SW480 (cell line): ENCODE measurements around the gene BASP1.
"Not testable (repeated sequence)": the region's sequence is repeated elsewhere in the genome, so short reads cannot be mapped to it uniquely, and the experiment has no call there.

Experiments
- DNase-seq: peaks from one replicate; pipeline ENCODE4 v3.0.0-alpha.2; 2016; ENCODE audit warnings: low spot score

Gene BASP1

GRCh38 chr5:17289681-17290539, 72.5 kb downstream of the BASP1 start:
- DNase-seq = peak; percentile 60

DNA sequence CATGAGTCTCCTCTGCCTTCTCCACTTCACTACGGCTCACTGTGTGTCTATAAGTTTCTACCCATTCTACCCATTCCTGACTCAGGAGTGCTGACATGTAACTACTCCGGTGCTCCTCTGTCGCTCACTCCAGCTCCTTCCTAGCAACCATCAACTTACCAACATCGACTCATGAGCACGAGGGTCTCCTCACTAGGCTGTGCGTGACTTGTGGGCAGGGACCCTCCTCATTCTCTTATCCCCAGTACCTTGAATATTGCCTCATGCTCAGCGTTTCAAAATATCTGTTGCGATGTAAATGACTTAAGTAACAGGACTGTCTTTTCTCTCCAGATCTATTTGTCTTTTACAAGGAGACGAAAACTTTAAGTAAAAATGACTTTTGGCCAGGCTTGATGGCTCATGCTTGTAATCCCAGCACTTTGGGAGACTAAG, 73.1 kb downstream of the BASP1 start:
- no peak for DNase-seq

DNA sequence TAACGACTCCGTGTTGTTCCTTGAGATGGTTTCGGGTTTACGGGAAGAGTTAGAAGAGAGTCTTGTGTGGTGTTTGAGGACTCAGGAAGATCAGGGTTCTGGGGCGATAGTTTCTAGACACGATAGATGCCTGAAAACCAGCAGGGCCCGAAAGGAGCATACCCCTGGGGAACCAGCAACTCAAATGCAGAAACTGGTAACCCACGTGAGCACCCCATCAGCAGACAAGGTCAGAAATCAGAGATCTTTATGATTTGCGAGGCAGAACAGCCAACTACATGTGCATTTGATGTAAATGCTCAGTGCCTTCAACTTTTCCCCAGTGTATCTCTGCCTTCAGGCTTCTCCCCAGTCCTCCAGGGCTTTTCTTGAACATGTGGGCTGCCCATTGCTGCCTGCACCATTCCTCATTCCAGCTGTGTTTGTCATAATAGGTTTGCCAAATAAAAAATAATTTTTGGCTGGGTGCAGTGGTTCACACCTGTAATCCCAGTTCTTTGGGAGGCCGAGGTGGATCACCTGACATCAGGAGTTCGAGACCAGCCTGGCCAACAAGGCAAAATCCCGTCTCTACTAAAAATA, 75.1 kb downstream of the BASP1 start:
- DNase-seq = no peak

DNA sequence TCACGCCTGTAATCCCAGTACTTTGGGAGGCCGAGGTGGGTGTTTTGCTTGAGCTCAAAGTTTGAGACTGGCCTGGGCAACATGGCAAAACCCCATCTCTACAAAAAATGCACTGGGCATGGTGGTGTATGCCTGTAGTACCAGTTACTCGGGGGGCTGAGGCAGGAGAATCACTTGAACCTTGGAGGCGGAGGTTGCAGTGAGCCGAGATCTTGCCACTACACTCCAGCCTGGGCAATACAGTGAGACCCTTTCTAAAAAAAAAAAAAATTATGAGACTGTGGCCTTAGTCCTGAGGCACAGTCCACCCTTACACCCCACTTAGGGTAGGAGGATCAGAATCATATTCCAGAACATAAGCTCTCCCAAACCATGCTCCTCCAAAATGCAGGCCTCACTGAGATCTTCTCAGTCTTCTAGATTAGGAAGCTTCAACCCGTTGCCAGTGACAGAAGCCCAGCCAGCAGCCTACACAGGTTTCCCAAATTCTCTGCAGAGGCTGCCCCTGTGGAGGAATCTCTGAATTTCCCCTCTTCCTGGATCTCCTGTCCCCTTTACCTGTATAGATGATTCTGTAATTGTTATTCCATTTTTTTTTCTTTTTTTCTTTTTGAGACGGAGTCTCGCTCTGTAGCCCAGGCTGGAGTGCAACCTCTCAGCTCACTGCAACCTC, 77.3 kb downstream of the BASP1 start:
- no peak for DNase-seq

DNA sequence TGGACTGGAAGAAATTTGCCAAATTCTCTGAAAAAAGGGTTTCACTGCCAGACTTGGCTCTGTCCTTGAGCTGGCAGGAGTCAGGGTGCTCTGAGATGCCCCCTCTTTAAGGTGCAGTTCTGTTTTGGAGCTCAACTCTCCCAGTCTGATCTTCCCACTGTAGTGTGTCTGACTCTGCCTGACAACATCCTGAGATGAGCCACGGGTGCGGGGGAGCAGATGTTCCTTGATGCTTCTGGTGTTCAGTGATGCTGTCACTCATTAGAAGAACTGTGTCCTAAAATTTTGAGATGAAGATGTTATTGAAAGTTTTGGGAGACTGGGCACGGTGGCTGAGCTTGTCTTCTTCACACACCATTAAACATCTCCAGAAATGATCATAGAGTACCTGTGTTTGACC, 78.2 kb downstream of the BASP1 start:
- no peak for DNase-seq

DNA sequence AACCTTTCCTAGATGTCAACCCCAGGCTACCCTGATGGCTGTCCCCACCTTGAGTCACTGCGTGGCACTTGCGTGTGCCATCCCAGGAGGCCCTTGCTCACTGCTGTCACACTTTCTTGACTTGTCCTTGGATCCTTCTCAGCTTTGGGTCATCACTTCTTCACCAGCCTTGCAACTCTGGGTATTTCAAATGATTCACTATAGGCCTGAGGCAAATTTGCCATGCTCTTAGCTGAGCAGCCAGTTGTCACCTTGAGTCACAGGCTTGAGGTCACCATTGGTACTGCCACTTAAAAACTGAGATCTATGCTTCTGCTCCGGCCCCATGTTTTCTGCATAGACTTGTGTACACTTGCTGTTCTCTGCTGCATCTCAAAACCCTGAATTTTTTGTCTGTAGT, 84.7 kb downstream of the BASP1 start:
- no peak for DNase-seq

- DNase-seq = no peak
Measured at GRCh38 chr5:17302604-17303003, 85.2 kb downstream of the BASP1 start.

DNA sequence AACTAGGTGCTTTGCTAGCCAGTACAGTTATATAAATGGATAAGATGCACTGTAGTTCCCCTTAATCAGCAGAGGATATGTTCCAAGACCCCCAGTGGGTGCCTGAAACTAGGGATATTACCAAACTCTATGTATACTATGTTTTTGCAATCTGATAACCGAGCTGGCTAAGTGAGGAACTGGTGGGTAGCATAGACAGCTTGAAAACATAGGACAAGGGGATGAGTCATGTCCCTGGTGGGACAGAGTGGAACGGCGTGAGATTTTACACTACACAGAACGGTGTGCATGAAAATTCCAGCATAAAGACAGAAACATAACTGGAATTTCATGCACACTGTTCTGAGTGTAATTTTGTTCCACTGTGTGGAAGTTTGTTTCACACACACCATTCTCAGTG, 86.9 kb downstream of the BASP1 start:
- DNase-seq = no peak

- no peak for DNase-seq
Measured at GRCh38 chr5:17305017-17305416, 87.6 kb downstream of the BASP1 start.

DNA sequence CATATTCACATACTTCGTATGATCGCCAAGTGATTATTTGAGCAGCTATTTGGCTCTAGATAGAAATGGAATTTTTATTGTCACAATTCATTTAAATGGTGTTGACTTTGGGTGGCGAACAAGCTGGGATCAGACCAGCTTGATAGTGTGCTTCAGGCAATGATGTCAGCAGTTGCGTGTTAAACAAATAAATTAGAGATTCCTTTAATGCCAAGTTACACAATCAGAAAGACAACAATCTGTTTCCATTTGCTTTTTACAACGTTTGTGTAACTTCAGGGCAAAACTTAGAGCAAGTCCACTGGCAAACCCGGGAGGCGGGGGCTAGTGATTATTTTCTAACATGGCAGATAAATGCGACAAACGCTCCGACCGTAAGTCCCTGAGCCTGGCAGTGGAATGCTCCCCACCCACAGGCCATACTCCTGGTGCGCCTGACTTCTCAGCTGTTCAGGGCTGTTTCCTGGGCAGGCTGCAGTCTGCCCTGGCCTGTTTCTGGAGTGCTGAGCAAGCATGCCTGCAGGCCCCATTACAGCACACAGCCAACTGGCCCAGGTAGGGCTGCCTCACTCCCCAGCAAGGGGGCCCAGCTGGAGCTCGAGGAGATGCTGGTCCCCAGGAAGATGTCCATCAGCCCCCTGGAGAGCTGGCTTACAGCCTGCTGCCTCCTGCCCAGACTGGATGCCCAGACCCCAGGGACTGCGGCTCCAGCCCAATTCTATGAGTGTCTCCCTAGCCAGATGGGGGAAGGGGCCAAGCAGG, 88.7 kb downstream of the BASP1 start:
- DNase-seq = no peak

DNA sequence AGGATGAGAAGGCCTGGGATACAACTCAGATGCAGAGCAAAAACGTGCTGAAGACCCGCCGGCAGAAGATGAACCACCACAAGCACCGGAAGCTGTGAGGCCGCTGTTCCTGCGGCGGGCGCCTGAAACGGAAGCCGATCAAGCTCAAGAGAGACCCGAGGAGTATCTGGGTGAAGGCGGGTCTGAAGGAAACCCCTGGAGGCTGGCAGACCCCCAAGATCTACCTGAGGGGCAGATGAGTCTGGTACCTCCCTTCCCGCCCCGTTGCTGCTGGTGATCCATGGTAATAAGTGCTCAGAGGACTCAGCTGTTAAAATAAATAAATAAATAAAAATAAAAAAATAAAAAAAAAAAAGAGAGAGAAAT, 89.3 kb downstream of the BASP1 start:
- no peak for DNase-seq

DNA sequence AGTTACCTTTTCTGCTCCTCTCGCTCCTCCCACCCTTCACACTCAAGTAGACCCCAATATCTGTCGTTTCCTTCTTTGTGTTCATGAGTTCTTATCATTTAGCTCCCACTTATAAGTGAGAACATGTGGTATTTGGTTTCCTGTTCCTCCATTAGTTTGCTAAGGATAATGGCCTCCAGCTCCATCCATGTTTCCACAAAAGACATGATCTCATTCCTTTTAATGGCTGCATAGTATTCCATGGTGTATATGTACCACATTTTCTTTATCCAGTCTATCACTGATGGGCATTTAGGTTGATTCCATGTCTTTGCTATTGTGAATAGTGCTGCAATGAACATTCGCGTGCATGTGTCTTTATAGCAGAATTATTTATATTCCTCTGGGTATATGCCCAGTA, 90.0 kb downstream of the BASP1 start:
- DNase-seq = not testable (repeated sequence)

- DNase-seq = no peak
Measured at GRCh38 chr5:17308326-17309065, 91.1 kb downstream of the BASP1 start.

- no peak for DNase-seq
Measured at GRCh38 chr5:17309462-17309861, 92.0 kb downstream of the BASP1 start.

DNA sequence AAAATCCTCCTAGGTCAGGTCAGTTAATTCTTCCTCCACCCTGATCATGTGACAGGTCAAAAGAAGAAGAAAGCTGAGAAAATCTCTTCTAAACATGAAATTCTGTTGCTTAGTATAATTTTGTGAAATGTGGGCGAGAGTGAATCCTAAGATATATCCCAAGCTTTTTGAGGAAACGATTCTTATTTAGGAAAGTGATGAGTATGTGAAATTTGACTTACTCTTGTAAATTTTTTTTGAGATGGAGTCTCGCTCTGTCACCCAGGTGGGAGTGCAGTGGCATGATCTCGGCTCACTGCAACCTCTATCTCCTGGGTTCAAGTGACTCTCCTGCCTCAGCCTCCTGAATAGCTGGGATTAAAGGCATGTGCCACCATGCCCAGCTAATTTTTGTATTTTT, 93.1 kb downstream of the BASP1 start:
- not testable (repeated sequence) for DNase-seq

DNA sequence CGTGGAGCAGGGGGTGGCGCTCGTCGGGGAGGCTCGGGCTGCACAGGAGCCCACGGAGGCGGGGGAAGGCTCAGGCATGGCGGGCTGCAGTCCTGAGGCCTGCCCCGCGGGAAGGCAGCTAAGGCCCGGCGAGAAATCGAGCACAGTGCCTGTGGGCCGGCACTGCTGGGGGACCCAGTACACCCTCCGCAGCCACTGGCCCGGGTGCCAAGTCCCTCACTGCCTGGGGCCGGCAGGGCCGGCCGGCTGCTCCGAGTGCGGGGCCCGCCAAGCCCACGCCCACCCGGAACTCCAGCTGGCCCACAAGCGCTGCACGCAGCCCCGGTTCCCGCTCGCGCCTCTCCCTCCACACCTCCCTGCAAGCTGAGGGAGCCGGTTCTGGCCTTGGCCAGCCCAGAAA, 94.4 kb downstream of the BASP1 start:
- not testable (repeated sequence) for DNase-seq

DNA sequence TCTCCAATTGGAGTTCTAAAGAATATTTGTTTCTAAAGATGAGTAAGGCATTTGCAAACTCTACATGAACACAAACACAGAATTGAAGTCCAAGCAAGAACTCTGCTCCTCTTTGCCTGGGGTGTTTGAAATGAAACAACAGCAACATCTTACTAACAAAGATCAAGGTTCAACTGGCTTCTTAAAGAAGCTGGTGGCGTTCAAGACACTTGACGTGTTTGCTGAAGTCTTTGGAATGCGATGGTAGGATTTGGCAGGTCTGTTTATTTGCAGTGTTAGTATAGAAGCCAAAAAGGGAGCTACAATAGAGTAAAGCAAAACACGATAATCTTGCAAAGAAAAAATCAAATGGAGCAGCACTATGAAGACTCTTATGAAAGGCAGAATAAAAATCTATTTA, 94.9 kb downstream of the BASP1 start:
- DNase-seq = no peak

DNA sequence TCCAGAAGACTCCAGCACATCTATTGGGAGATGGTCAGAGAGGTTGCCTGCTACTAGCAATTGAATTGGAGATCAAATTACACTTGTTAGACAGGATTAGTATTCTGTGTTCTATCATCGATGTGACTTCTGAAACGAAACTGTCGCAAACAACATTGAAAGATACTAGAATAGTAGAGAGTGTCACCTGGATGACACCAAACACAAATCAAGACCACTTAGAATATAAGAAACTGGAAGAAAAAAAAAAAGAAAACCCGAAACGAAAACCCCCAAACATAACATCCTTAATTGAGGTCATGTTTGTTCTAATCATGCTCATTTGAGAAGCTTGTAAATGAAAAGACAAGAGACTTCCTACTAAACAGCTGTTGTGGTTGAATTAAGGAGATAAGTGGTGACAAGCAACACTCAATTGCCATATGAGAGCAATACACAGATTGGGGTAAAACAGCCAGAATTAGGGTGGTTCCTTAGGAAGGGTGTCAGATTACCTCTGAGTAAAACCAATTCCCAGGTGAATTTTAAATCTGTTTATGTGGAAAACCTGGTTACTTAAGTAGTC, 97.6 kb downstream of the BASP1 start:
- DNase-seq = no peak

- no peak for DNase-seq
Measured at GRCh38 chr5:17315710-17316221, 98.3 kb downstream of the BASP1 start.

DNA sequence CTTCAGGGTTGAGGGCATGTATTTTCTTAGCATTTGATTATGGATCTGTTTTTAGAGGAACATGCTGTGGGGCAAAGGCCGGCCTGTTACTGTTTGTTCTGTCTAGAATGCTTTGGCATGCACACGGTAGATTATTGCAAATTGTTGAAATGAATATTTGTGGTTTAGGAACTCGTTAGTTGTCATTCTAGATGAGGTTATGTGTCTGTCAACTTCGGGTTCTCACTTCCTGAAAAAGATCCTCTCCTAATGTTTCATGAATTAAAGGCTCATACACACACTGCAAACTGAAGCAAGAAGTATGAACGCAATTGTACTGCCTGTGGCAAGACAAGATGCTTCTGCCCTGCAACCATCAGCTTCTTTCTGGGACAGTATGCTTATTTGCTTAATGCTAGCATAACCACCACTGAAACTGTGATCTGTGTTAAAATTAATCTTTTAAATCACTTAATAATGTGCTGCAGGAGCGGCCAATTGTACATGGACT, 99.6 kb downstream of the BASP1 start:
- DNase-seq = no peak

GRCh38 chr5:17317473-17317872, 100.0 kb downstream of the BASP1 start:
- no peak for DNase-seq
